ENCODE measurements around the gene NTRK3.

DNA sequence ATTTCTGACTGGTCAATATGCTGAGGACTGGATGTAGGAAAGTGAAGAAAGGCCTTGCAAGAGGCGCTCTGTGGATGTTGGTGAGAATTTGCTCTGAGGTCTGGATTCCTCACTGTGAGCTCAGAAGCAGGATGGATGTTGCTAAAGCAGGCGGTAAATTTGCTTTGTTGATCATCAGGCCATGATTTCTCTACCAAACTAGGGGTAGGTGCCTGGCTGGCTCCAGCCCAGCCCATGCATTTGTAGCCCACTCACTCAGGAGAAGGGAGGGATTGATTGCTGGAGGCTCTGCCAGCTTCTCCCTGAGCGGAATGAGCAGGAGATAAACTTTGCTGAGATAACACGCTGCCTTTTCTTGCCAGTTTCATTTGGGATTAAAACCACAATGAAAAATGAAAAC, 44.3 kb upstream of the NTRK3 start:
- TF ChIP-seq EZH2phosphoT487 (IDR thresholded peaks at IDR 0.05; ENCODE audit: borderline replicate concordance, low read length) (no peak), EZH2 (IDR thresholded peaks at IDR 0.05; ENCODE audit: low read length, unreplicated experiment) (no peak)
- TF ChIP-seq, protein P1, sequence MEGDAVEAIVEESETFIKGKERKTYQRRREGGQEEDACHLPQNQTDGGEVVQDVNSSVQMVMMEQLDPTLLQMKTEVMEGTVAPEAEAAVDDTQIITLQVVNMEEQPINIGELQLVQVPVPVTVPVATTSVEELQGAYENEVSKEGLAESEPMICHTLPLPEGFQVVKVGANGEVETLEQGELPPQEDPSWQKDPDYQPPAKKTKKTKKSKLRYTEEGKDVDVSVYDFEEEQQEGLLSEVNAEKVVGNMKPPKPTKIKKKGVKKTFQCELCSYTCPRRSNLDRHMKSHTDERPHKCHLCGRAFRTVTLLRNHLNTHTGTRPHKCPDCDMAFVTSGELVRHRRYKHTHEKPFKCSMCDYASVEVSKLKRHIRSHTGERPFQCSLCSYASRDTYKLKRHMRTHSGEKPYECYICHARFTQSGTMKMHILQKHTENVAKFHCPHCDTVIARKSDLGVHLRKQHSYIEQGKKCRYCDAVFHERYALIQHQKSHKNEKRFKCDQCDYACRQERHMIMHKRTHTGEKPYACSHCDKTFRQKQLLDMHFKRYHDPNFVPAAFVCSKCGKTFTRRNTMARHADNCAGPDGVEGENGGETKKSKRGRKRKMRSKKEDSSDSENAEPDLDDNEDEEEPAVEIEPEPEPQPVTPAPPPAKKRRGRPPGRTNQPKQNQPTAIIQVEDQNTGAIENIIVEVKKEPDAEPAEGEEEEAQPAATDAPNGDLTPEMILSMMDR (conservative IDR thresholded peaks at IDR 0.05; ENCODE audit: low read depth, low read length): no peak

All from PC-3 (cell line).